ENCODE data around the gene CRIP2. TPM values are rescaled to one million over a fixed set of nuclear protein-coding genes. Genes with fewer than 3 reads are reported as not detected.

Gene CRIP2
- total and polyA plus RNA-seq, 2 donors (not counting 1 experiment from before 2014, with no cell fraction given) = 6.0 to 81.6 TPM

DNA sequence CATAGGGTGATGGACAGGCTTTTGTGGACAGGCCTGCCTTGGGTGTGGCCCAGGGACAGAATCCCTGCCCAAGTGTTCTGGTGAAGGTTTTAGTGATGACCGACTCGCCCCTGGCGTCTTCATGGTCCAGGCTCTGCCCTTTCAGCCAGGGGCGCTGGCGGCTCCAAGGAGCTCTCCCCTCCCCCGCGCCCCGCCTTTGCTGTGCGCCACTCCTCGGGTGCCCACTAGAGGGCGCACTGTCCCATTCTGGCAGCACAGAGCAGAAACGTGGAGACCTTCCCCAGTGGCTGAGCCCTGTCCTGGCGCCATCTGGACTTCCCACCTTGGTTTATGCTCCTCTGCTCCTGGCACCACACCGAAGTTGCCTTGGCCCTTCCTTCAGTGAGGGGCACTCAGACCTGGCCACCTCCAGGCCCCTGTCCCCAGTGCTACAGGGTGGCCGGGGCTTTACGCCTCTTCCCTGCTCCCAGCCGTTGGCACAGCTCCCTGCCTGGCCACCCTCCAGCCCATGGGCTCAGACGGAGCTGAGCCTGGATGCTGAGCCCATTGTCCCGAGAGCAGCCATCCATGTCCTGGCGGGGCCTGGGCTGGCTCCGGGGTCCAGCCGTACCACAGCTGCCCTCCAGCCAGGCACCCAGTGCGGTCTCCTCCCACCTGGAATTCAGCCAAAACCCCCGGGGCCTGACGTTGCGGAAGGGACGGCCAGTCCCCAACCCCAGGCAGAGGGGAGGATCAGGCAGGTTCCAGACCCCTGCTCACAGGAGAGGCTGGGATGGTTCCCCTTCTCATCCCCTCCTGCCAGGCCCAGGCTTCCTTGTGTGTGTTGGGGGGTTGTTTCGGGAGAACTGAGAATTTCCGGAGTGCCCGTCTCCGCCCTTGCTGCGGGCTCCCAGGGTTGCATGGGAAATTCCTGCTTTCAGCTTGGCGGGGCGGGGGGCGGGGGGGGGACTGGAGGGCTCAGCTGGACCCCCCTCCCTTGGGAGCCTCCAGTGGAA is 6.5 kb downstream of the CRIP2 start:
- under 1% methylated on average over 27 of the region's 35 CpGs for WGBS (ENCODE audit: insufficient coverage)
- H3K36me3 ChIP-seq (replicated peaks in 1 of 2; ENCODE audit: control extremely low read depth in 1 of 2, control insufficient read depth in 1 of 2, extremely low read depth in 1 of 2, insufficient read depth in 2 of 2, low read length in 1 of 2) = no peaks in the 10 kb centered on the region
- H3K9me3 ChIP-seq (ENCODE audit: control extremely low read depth in 1 of 3, control insufficient read depth in 2 of 3, insufficient read depth in 1 of 3, low read length in 2 of 3) = peaks cover 0 to 23% (median 0%) of the 10 kb centered on the region in 3 donors
- no peaks in the 10 kb centered on the region for H3K79me2 ChIP-seq (ENCODE audit: control insufficient read depth, insufficient read depth, low read length)
- ATAC-seq (ENCODE audit: low read depth) (peak; percentile 52), DNase-seq (peak; percentile 94)
- H3K27me3 ChIP-seq (replicated peaks in 1 of 4; ENCODE audit: control extremely low read depth in 1 of 4, control insufficient read depth in 3 of 4, insufficient read depth in 4 of 4, low read length in 3 of 4) = peaks cover 0 to 13% (median 5%) of the 10 kb centered on the region in 4 experiments
- POLR2A ChIA-PET = interaction anchor here (0.6 to 2.7 kb wide), 9 partner anchors 9 to 180 kb away, joined by 3 to 39 read pairs (median 3); partner anchors contain the start of gene BRF1
- H4K20me1 ChIP-seq (ENCODE audit: control insufficient read depth, insufficient read depth, low read length, poor library complexity, severe bottlenecking) = no peaks in the 10 kb centered on the region
- H3K4me2 ChIP-seq (replicated peaks; ENCODE audit: low read depth, low read length, poor library complexity, severe bottlenecking) = peak overlapping the region; percentile 100
- Mint-ChIP-seq H3K27me3 (no peaks in the 10 kb centered on the region), H3K4me3 (peak overlapping the region; percentile 84), H3K27ac (peak overlapping the region; percentile 100), H3K4me1 (peaks cover 67% of the 10 kb centered on the region), H3K9me3 (ENCODE audit: insufficient read depth) (no peaks in the 10 kb centered on the region)
- peak overlapping the region; percentile 93 to 99 for H3K27ac ChIP-seq (ENCODE audit: low read length in 2 of 2)
- TF ChIP-seq CTCF (IDR thresholded peaks at IDR 0.05) (peak; percentile 95), EZH2 (IDR thresholded peaks at IDR 0.05; ENCODE audit: borderline replicate concordance, insufficient read depth, low read depth, low read length, poor library complexity, severe bottlenecking) (no peak)
- intact Hi-C loops (cut with micrococcal nuclease) = loop anchor here (1.0 to 10.0 kb wide), 2 partner anchors 9 to 416 kb away; partner anchors contain the start of gene GPR132
- peak overlapping the region in 4 of 5 experiments; percentile 44 to 66 (median 52) for H3K4me3 ChIP-seq (ENCODE audit: control extremely low read depth in 1 of 5, extremely low read depth in 1 of 5, insufficient read depth in 1 of 5, low read depth in 2 of 5, low read length in 4 of 5)
- CTCF ChIA-PET = interaction anchor here (0.7 to 7.3 kb wide), 20 partner anchors 9 to 192 kb away, joined by 3 to 121 read pairs (median 5); partner anchors contain the start of genes BRF1, TEDC1 and TEX22
- H3K4me1 ChIP-seq (ENCODE audit: control insufficient read depth in 2 of 2, insufficient read depth in 2 of 2, low read length in 2 of 2) = peaks cover 59 to 88% of the 10 kb centered on the region in 2 donors
- H3K9ac ChIP-seq (ENCODE audit: low read length) = peak overlapping the region; percentile 89
- no peak overlapping the region for H2AFZ ChIP-seq (ENCODE audit: insufficient read depth, low read depth, low read length, poor library complexity, severe bottlenecking)

All from B cell (primary cell).